ENCODE measurements around the gene BRD3. TPM values are rescaled to one million over a fixed set of nuclear protein-coding genes. Genes with fewer than 3 reads are reported as not detected.

The BRD3 gene
- polyA plus RNA-seq, 2 of the 4 experiments (the other 2 are of a cell fraction): 9.0 to 15.3 TPM

DNA sequence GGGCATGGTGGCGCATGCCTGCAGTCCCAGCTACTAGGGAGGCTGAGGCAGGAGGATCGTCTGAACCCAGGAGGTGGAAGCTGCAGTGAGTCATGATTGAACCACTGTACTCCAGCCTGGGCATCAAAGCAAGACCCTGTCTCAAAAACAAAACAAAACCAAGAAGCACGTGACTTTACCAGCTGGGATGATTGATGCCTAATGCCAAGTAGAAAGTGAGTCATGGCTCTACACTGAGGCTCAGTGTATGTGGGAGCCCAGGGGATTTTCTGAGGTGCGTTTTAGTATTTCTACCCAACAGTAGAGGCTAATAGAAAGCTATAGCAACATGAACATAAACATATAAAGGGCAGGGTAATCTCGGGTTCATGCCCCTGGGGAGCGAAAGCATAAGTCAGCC is 56.4 kb downstream of the BRD3 start:
- Histone ChIP-seq H3K4me3 (no peak overlapping the region), H3K27ac (no peak overlapping the region), H3K4me1 (no peaks in the 10 kb centered on the region), H3K4me2 (no peak overlapping the region), H3K9me3 (peaks cover 12% of the 10 kb centered on the region; the same call in 2 of the 3 replicates)
- ChIA-PET CTCF (interaction anchor here (0.7 to 2.7 kb wide), 3 partner anchors 10 to 328 kb away, joined by 3 to 15 read pairs (median 4); no protein-coding TSS in a partner anchor), POLR2A (no interaction called here)
- TF ChIP-seq, protein P1, sequence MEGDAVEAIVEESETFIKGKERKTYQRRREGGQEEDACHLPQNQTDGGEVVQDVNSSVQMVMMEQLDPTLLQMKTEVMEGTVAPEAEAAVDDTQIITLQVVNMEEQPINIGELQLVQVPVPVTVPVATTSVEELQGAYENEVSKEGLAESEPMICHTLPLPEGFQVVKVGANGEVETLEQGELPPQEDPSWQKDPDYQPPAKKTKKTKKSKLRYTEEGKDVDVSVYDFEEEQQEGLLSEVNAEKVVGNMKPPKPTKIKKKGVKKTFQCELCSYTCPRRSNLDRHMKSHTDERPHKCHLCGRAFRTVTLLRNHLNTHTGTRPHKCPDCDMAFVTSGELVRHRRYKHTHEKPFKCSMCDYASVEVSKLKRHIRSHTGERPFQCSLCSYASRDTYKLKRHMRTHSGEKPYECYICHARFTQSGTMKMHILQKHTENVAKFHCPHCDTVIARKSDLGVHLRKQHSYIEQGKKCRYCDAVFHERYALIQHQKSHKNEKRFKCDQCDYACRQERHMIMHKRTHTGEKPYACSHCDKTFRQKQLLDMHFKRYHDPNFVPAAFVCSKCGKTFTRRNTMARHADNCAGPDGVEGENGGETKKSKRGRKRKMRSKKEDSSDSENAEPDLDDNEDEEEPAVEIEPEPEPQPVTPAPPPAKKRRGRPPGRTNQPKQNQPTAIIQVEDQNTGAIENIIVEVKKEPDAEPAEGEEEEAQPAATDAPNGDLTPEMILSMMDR (IDR thresholded peaks at IDR 0.05): no peak
- no peak for TF ChIP-seq SMC3 (IDR thresholded peaks at IDR 0.05)
- DNase-seq (ENCODE audit: low read depth in 1 of 2, low spot score in 1 of 2) (no peak), FAIRE-seq (no peak), ATAC-seq (no peak)
- 44% methylated on average over 6 of the region's 6 CpGs for WGBS (ENCODE audit: missing lambda C conversion rate)

DNA sequence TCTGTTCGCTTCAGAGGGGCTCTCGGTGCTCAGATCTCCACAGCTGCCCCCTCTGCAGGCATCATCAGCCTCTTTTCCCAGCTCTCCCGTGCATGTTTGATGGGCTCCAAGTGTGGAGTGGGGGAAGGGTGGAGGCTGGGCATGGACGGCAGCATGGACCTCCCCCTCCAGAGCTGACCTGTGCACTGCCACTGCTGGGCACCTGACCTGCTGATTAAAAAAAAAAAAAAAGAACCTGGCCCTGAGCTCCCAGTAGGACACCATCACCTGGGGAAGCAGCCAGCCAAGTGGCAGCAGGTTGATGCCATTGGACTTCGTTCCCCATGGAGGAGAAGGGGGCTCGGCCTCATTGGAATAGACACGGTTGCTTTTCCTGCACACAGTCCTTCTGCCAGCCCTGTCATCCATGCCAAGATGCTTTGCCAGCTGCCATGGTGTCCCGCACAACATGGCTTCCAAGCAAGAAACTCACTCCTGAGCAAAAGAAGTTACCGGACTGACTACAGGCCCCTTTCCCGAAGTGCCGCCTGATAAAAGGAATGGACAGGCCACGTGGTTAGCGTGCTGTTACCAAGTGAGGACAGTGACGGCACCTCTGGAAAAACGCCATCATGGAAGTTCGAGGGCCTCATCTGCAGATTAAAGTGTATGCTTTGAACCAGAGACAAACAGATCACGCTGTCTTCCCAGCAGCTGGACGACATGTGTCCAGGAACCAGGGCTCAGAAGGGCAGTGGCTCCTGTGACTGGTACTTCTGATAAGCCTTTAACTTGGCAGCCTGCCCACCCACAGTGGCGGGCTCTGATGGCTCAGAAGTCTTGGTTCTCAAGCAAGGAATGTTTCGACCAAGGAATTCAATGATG is 57.3 kb downstream of the BRD3 start:
- Histone ChIP-seq H3K9me3 (peaks cover 12% of the 10 kb centered on the region; the same call in 2 of the 3 replicates), H3K4me1 (no peaks in the 10 kb centered on the region), H3K4me3 (no peak overlapping the region), H3K27ac (no peak overlapping the region), H3K4me2 (no peak overlapping the region)
- 60% methylated on average over 19 of the region's 20 CpGs for WGBS (ENCODE audit: missing lambda C conversion rate)
- FAIRE-seq (no peak), ATAC-seq (no peak), DNase-seq (ENCODE audit: low read depth in 1 of 2, low spot score in 1 of 2) (no peak)
- TF ChIP-seq, protein P2, sequence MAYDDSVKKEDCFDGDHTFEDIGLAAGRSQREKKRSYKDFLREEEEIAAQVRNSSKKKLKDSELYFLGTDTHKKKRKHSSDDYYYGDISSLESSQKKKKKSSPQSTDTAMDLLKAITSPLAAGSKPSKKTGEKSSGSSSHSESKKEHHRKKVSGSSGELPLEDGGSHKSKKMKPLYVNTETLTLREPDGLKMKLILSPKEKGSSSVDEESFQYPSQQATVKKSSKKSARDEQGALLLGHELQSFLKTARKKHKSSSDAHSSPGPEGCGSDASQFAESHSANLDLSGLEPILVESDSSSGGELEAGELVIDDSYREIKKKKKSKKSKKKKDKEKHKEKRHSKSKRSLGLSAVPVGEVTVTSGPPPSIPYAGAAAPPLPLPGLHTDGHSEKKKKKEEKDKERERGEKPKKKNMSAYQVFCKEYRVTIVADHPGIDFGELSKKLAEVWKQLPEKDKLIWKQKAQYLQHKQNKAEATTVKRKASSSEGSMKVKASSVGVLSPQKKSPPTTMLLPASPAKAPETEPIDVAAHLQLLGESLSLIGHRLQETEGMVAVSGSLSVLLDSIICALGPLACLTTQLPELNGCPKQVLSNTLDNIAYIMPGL (CRISPR knock-in tag; IDR thresholded peaks at IDR 0.05; ENCODE audit: borderline replicate concordance): no peak
- TF ChIP-seq, protein P3, sequence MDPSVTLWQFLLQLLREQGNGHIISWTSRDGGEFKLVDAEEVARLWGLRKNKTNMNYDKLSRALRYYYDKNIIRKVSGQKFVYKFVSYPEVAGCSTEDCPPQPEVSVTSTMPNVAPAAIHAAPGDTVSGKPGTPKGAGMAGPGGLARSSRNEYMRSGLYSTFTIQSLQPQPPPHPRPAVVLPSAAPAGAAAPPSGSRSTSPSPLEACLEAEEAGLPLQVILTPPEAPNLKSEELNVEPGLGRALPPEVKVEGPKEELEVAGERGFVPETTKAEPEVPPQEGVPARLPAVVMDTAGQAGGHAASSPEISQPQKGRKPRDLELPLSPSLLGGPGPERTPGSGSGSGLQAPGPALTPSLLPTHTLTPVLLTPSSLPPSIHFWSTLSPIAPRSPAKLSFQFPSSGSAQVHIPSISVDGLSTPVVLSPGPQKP (IDR thresholded peaks at IDR 0.05; ENCODE audit: low read depth, low read length): no peak
- TF ChIP-seq ZSCAN20 (CRISPR knock-in tag; IDR thresholded peaks at IDR 0.05) (no peak), TFCP2L1 (CRISPR knock-in tag; IDR thresholded peaks at IDR 0.05) (no peak), CHD4 (IDR thresholded peaks at IDR 0.05; ENCODE audit: borderline replicate concordance) (no peak), FOSB (CRISPR knock-in tag; IDR thresholded peaks at IDR 0.05) (no peak), CBX8 (IDR thresholded peaks at IDR 0.05) (no peak), JUNB (IDR thresholded peaks at IDR 0.05) (no peak), HOXB13 (CRISPR knock-in tag; IDR thresholded peaks at IDR 0.05; ENCODE audit: low read depth) (no peak), CBX2 (IDR thresholded peaks at IDR 0.05; ENCODE audit: borderline replicate concordance, low read depth) (no peak), ZNF302 (CRISPR knock-in tag; IDR thresholded peaks at IDR 0.05) (no peak), MAZ (IDR thresholded peaks at IDR 0.05; ENCODE audit: borderline replicate concordance, low read depth, low read length) (no peak), RFX5 (IDR thresholded peaks at IDR 0.05) (no peak), JUN (IDR thresholded peaks at IDR 0.05) (no peak)
- TF ChIP-seq, protein P4, sequence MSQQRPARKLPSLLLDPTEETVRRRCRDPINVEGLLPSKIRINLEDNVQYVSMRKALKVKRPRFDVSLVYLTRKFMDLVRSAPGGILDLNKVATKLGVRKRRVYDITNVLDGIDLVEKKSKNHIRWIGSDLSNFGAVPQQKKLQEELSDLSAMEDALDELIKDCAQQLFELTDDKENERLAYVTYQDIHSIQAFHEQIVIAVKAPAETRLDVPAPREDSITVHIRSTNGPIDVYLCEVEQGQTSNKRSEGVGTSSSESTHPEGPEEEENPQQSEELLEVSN (IDR thresholded peaks at IDR 0.05; ENCODE audit: borderline replicate concordance, low read depth): no peak
- TF ChIP-seq, protein P5, sequence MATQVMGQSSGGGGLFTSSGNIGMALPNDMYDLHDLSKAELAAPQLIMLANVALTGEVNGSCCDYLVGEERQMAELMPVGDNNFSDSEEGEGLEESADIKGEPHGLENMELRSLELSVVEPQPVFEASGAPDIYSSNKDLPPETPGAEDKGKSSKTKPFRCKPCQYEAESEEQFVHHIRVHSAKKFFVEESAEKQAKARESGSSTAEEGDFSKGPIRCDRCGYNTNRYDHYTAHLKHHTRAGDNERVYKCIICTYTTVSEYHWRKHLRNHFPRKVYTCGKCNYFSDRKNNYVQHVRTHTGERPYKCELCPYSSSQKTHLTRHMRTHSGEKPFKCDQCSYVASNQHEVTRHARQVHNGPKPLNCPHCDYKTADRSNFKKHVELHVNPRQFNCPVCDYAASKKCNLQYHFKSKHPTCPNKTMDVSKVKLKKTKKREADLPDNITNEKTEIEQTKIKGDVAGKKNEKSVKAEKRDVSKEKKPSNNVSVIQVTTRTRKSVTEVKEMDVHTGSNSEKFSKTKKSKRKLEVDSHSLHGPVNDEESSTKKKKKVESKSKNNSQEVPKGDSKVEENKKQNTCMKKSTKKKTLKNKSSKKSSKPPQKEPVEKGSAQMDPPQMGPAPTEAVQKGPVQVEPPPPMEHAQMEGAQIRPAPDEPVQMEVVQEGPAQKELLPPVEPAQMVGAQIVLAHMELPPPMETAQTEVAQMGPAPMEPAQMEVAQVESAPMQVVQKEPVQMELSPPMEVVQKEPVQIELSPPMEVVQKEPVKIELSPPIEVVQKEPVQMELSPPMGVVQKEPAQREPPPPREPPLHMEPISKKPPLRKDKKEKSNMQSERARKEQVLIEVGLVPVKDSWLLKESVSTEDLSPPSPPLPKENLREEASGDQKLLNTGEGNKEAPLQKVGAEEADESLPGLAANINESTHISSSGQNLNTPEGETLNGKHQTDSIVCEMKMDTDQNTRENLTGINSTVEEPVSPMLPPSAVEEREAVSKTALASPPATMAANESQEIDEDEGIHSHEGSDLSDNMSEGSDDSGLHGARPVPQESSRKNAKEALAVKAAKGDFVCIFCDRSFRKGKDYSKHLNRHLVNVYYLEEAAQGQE (IDR thresholded peaks at IDR 0.05): no peak
- TF ChIP-seq, protein P6, sequence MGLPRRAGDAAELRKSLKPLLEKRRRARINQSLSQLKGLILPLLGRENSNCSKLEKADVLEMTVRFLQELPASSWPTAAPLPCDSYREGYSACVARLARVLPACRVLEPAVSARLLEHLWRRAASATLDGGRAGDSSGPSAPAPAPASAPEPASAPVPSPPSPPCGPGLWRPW (IDR thresholded peaks at IDR 0.05): no peak
- POLR2A ChIA-PET: no interaction called here
- CTCF ChIA-PET: interaction anchor here (0.6 to 2.7 kb wide), 5 partner anchors 11 to 1321 kb away, joined by 3 to 15 read pairs (median 4); no protein-coding TSS in a partner anchor

All from A549 (cell line).